HG03469 (cell line): ENCODE results near the gene GRIK5.

ENCODE experiments used
- ATAC-seq: cut with Tn5 transposase; IDR thresholded peaks from one replicate; pipeline ENCODE4 v1.9.1; 2021; ENCODE audit warnings: mild to moderate bottlenecking, moderate library complexity, moderate number of reproducible peaks; ENCODE audit not compliant: unreplicated experiment

Gene GRIK5

DNA sequence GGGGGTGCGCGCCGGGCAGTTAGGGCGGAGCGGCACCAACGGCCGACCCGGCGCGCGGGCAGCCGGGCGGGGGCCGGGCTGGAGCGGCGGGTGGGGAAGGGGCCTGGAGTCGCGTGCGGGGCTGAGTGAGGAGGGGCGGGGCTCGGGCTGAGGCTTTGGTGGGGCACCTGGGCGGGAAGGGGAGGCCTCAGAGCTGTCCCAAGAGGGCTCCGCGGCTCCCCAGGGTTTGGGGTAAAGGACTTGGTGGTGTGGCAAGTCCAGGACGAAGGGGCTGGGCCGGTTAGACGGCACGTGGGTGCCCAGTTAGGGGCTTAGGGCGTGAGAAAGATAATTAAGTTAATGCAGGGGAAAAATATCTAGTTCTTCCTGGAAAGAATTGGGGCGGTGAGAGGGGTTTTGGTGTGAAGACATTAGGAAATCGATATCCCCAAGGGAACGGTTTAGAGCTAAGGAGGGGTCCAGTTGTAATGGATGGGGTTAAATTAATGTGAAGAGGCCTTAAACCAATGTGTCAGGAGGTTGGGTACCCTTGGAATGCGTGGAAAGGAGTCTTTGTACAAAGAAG, 6.5 kb upstream of the GRIK5 start:
- no peak for ATAC-seq

DNA sequence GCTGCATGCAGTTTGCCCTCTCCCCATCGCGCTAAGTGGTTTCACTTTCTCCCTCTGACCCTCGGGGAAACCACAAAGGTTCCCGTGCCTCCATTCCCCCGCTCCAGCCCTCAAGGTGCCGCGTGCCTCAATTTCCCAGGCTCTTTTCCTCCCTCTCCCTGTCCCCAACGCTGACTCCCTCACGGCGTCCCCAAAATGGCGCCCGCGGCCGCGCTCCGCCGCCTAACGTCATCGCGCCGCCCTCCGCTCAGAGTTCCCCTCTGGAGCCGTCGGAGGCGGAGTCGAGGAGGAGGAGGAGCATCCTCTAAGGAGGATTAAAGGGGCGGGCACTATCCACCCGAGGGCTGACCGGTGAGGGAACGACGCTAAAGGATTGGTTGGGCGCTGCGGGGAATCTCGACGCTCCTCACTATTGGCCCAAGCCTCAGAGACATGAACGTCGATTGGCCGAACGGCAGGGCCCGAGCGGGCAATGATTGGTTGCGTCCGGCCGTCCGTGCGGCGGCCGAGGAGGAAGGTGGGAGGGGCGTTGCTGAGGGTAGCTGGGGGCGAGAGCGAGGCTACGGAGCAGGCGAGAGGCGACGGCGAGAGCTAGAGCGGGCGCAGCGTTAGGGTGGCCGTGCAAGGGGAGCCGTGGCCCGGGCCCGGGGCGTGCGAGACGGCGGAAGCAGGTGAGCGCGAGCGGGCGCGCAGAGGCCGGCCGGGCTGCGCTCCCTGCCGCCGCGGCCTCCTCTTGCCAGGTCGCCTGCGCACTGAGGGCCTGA, 5.8 kb upstream of the GRIK5 start, which contains the start of gene ZNF574:
Gene ZNF574 (plus strand): TSS at position 551 of the 764 bp plus-strand sequence. CDS start 2,441 bp downstream, outside the sequence.
- peak; percentile 85 for ATAC-seq

DNA sequence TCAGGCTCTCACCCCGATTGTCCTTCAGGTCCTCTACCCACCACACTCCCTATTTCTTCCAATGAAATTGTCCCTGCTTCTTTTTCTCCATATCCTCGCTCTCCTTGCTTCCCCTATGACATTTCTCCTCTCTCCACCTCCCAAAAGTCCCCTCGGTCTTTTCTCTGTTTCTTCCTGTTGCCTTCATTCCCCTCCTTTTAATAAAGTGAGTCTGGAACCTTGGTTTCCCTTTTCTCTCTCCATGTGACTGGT, 5.3 kb upstream of the GRIK5 start:
- ATAC-seq, result no peak

DNA sequence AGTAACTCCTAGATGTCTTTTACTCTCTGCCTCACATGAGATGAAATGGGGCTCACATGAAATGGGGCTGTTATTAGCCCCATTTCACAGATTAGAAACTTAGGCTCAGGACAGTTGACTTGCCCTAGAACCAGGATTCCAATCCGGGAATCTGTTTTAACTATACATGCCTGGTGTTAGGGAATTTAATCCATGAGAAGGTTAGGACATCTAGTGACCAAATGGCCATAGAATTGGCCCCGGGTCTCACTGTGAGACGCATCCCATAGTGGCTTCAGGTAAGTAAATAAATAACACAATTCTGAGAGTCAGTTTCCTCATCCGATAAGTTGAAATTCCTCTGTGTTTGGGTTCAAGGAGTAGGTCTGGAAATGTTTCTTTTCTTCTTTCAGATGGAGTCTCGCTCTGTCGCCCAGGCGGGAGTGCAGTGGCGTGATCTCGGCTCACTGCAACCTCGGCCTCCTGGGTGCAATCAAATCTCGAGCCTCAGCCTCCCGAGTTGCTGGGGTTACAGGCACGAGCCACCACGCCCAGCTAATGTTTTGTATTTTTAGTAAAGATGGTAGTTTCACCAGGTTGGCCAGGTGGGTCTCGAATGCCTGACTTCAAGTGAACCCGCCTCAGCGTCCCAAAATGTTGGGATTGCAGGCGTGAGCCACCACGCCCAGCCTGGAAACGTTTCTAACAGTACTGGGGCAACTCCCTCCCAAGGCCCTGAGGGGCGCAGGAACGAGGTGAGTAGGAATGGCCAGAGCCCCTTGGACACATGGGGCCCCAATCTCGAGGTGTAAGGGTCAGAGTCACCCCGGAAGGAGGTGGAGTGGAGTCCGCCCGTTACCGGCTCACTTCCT, 4.7 kb upstream of the GRIK5 start:
- no peak for ATAC-seq

DNA sequence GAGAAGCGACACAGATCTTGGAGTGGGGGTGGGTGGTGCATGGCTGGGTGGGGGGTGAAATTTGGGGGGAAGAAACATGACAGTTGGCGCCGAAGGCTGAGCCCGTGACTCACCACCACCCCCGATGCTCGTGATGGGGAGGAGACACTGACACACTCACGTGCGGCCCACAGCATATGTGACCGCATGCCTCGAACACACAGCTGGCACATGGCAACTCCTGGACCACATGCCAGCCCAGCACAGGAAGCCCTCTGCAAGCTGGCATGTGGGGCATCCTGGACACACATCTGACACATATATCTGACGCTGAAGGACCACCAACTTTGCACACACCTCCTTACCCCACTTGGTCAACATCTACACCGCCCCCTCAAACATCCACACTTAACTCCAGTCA, 1.2 kb upstream of the GRIK5 start:
- ATAC-seq, result no peak

DNA sequence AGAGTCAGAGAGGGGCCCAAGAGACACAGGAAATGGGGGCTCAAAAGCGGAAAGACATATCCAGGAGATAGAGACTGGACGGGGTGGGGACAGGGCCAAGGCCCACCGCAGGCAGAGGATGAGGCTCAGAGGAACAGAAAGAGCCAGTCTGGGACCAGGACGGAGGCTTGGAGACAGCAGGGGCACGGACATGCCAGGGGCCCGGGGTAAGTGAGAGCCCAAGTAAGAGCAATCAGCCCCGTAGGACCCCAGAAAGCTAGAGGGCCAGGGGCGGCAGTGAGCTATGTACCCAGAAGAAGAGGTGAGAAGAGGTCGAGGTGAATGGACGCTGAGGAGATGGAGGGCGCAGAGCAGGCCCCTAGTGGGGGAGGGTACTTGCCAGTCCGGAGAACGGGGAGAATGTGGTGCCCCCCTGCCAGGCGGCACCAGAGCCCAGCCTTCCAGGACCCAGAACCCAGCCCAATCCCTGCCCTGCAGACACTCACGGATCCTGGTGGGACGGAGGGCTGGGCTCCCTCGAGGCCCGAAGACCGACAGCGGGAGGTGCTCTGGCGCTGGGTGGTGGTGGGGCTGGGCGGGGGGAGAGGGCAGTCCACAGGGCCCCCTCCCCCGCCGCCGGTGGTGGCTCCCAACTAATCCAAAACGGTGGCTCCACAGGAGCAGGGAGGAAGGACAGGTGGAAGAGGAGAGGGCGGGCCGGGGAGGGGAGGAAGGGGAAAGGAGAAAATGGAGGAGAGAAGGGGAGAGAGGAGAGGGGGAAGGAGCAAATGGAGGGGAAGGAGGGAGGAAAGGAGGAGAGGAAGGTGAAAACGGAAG, 1.0 kb downstream of the GRIK5 start:
- ATAC-seq, result no peak

DNA sequence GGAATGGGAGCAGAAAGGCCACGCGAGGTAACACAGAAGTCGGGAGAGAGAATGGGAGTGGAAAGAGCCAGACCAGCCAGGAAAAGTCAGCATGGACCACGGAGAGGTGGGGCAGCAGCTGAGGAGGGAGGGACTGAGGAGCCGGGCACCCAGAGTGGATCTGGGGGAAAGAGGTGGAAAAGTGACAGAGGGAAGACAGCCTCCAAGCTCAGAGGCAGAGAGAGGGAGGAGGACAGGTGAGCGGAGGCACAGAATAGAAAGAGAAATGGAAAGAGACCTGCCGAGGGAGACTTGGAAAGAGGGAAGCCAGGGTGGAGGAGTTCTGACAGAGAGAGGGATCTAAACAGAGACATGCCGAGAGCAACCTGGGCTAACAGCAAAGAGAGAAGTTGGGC, 1.6 kb downstream of the GRIK5 start:
- ATAC-seq, result no peak

DNA sequence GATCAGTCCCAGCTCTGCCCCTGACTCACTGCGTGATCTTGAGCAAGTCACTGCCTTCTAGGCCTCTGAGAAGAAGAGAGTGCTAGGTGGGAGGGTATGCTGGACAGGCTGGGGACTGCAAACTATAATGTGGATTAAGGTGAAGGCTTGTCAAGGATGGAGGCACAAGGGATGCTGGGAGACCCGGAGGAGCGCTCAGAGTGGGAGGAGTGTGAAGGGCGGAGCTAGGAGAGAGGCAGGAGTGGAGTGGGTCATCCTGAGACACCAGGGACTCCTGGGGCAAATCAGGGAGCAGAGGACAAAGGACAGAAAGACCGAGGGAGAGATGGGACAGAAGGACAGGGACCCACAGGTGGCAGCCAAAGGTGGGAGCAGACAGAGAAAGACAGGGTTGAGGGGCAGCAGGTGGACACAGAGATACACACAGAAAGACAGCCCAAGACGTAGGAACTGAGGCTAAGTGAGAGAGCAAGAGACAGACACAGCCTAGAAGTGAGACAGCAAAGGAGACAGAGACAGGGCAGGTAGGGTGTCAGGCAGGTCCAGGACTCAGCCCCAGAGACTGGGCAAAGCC, 2.6 kb downstream of the GRIK5 start:
- ATAC-seq, result no peak

DNA sequence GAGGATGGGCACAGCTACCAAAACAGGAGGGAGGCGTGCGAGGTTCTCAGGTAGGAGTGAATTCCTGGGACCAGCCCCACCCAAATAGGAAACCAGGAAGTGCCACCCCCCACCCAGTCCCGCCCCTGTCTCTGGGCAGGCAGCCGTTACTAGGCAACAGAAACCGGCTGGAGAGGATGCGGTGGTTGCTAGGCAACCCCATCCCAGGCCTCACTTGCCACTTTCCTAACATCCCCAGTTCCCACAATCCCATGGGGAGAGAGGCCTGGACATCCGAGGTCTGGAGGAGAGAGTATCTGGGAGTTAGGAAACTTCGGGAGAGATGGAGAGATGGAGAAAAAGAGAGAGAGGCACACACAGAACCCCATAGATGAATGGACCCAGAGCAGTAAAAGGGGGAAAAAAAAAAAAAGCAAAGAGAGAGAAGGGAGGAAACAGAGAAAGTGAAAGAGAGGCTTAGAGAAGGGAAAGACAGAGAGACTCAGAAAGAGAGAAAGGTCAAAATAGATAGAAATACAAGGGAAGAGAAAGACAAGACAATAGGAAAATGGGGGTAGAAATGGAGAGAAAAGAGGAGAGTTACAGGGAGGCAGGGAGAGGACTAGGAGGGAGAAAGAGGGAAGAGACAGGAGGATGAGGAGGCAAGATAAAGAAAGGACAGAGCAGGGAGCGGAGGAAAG, 3.8 kb downstream of the GRIK5 start:
- no peak for ATAC-seq

DNA sequence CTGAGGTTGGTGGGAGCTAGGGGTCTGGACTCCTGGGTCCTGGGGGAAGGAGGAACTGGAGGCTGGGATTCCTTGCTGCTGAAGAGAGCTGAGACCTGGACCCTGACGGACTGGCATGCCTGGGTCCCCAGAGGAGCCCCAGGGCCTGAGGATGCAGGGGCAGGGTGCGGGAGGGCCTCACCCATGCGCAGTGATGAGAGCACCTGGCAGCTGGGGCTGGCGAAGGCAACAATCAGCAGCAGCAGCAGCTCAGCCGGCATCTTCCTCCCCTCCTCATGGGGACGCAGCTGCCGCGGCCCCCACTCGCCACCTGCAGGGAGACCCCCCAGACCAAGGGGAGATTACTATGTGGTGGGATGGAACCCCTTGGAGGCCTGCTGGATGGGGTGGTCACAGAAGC, 4.5 kb downstream of the GRIK5 start:
- ATAC-seq, result no peak

DNA sequence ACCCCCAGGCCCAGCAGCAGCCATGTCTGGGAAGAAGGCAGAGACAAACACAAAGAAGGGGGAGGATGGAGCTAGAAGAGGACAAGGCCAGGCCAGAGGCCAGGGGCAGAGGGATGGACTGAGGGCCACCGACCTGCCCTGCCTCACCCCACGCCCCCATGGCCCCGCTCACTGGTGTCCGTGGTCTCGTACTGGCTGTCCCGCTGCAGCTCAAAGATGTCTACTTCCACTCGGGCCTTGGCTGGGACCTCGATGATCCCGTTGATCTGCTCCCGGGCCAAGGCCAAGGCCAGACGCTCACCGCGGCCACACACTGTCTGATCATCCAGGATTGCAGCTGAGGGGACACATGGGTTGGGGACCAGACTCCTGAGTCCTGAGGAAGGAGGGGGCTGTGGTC, 5.0 kb downstream of the GRIK5 start:
- ATAC-seq, result no peak

DNA sequence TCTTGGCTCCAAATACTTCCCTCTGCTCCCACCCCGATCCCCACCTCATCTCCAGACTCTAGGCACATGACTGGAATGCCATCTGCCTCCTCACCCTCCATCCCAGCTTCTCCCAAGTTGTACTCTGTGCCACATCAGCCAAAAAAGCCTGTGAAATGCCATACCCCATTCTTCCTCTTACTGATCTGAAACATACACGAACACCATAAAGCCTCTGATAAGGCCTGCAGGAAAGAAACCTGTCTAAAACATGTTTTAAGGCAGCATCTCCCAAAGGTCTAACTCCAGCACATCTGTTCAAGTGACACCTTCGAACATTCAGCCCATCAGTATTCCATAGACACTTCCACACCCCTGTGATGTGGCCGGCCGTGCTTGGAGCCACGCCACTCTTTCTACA, 5.6 kb downstream of the GRIK5 start:
- no peak for ATAC-seq

DNA sequence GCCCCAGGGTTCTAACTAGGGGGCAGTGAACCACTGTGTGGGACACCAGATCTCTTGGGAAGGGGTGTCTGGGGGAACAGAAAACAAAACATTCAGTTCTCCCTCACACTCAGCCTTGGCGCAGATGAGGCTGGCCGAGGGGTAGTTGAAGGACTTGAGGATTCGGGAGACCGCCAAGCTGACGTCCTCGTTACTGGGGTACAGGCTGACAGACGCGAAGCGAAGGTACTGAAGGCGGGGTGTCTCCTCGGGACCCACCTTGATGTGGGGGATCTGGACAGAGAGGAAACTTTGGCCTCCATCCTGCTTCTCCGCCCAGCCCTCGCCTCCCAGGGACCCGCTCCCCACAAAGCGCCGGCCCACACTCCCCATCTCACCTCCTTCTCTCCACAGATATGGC, 7.6 kb downstream of the GRIK5 start:
- no peak for ATAC-seq

DNA sequence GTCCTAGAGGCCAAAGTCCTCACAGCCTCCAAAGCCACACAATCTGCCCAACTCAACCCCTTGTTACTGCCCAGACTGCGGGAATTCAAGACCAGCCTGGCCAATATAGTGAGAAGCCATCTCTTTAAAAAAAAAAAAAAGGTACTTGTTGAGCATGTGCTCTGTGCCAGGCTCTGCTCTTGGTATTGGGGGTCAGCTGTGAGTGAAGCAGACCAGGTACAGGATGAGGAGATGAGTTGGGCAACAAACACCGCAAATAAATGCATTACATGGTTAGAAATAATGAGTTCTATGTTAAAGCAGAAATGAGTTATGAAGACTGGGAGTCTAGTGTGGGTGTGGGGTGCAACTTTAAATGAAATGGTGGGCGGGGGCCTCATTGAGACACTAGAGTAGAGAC, 9.9 kb downstream of the GRIK5 start:
- no peak for ATAC-seq

DNA sequence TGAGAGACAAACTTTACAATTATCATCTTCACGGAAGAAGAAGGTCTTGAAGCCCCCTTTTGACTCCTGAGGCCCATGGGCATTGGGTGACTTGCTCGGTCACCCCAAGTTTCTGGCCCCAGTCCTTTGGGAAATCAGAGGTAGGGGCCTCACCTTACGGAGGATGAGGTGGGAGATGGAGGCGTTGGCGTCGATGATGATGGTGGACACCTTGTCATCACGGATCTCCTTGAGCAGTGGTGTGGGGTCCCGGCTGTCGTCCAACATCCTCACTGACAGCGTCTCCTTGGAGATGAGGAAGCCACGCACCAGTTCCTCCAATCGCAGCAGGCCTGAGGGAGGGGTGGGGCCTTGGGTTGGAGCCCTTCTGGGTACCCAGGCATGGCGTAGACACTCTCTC, 10.8 kb downstream of the GRIK5 start:
- no peak for ATAC-seq

DNA sequence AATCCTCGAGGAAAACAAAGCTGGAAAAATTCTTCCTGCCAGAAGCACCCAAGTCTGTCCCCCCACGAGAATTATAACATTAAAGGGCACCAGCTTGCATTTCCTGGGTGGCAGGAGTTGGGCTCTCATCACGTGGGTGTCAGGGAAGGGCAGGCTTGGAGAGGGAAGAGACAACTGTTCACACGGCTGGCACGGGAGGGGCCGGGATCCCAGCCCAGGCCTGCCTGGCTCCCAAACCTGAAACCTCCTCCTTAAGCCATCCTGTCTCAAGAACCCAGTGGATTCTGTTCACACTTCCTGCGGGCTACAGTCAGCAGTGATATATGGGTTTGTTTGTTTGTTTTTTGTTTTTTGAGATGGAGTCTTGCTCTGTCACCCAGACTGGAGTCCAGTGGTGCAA, 12.2 kb downstream of the GRIK5 start:
- ATAC-seq, result no peak

DNA sequence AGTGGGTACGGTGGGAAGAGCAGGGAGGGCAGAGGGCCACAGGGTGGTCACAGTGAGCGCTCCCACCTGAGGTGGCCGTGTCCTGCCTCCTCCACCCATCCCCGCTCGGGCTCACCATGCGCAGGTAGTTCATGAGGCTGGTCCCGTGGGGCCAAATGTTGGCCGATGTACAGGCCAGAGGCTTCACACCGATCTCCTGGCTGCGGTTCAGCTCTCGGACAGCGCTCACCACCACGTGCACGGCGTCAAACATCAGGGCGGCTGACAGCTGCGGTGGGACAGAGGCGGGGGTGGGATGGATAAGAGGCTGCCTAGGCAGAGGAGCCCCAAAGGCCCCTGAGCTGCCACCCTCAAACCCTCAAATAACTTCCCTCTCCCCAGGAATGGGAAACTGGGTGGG, 15.8 kb downstream of the GRIK5 start:
- ATAC-seq, result no peak

DNA sequence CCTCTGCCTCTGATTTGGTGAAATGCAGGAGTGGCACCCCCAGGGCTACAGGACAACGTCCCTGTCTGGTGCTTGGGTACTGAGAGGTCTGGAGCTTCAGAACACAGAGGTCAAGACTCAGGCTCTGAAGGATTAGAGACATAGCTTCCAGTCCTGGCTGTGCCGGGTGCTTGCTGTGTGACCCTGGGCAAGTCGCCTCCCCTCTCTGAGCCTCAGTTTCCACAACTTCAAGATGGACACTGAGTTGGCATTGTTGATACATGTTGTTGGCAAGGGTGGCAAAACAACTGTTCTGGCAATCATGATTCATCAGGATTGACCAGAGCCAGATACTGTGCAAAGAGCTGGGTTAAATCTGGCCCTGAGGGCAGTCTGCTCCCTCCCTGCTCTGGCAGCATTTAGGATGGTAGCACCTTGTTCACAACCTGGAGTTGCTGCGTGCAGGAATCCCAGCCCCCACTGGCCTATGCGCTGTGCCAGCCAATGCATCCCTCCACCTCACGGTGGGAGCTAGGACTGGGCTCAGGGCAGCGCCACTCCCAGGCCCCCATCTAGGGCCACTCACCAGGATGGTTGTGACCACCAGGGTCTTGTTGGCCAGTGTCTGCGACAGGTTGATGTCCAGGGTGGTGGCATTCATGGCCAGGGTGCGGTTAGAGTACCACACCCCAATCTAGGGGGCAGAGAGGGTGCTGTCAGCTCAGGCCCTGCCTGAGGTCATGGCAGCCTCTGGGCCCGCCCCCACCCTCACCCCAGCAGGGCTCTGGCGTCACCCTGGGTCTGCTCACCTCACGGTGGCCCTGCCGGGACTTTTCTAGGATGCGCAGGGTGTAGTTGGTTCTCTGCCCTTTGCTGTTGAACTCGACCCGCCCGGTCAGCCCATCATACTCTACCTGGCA, 16.7 kb downstream of the GRIK5 start:
- no peak for ATAC-seq

DNA sequence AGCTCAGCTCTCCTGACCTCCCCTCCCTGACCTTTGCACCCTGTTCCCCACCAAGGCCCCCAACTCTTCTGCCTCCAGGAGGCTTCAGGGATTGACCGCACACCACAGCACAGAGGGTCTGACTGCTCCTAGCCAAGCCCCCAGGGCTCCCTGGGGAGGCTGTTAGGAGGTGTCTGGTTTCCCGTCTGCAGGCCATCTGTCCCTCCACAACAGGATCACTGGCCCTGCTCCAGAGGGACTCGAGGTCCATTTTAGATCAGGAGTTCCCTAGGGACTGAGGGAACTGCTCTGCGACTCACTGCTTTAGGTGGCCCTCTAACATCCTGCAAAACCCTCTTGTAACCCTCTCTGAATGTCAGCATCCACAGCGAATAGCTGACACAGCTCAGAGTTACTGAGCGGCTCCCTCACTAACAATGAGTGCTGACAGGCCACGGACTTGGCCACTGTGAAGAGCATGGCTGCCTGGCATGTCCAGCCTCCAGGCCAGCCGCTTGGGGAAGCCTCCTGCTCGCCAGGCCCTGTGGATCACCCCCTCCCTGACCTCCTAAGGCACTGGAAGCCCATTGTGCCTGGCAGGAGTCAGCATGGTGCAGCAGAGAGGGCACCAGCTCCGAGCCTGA, 17.7 kb downstream of the GRIK5 start:
- ATAC-seq, result no peak
